HG03575 (cell line): ENCODE results near the gene SFXN5.

ENCODE experiments used
- ATAC-seq: cut with Tn5 transposase; IDR thresholded peaks from one replicate; pipeline ENCODE4 v1.9.1; 2021; ENCODE audit not compliant: unreplicated experiment, insufficient number of reproducible peaks, low FRiP score; ENCODE audit errors: extremely low read depth

SFXN5 gene

DNA sequence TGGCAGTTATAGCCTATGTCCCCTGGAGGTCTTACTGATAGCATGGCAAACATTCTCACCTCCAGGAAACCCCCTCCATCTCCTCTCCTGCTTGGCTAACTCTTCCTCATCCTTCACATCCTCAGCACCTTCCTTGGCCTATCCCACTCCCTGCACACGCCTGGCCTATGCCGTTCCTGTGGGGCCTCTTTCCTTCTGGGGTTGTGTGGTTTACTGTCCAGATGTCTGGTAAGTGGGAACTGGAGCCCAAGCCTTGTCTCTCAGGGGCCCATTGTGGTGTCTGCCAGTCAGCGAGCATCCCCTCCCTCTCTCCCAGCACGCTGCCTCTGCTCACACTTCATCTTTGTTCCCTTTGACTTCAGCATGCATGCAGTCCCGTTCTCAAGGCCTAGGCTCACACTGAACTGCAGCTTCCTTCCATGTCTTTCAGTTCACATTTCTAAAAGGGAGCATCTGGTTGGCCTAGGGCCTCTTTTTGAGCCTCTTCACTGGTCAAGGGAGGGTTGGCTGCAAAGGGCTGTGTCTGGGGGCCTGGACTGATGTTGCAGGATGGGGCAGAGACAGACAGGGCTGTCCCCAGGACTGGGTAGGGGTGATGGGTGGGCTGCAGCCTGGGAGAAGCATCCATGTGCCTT lies 171.2 kb downstream of the SFXN5 start:
- ATAC-seq: no peak

- ATAC-seq: no peak
These were observed 173.0 kb downstream of the SFXN5 start for GRCh38 chr2:72898585-72898906.

- ATAC-seq: no peak
These were observed 173.5 kb downstream of the SFXN5 start for GRCh38 chr2:72897785-72898584.

DNA sequence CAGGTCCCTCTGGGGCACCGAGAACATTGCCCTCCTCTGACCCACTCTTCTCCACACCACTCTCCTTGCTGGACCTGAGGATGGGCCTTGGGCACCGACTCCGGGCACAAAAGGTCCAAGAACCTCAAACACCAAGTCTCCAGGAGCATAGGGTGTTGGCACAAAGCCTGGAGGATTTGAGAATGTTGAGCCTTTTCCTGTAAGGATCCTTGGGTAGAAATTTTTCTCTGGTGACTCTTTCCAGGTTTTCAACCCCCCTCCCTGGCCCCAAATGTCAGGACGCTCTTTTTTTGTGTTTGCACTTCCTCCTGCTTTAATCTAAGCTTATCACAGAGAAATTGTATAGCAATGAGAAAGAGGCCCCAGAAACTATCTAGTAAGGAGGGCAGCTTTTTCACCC lies 175.1 kb downstream of the SFXN5 start:
- ATAC-seq: no peak

DNA sequence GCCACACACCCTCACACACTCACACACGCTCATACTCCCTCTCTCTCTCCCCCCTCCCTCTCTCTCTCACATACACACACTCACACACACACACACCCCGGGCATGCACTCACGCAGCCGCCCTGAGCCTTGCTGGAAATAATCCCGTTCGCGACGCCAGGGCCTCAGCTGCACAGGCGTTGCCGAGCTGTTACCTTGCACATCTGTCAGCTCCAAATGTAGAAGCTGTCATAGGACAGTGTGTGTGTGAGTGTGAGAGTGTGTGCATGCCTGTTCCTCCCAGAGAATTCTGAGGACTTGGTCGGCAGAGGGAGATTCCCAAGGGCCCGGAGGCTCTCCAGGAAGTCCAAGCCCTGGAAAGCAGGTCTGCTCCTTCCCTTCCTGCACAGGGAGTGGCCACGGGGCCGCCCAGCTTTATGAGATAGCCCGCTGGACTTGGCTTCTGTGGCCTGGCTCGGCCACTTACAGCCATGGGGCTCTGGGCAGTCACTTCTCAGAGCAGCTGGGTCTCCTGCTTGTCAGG lies 175.7 kb downstream of the SFXN5 start:
- ATAC-seq: no peak

GRCh38 chr2:72895154-72895553 lies 176.4 kb downstream of the SFXN5 start:
- ATAC-seq: no peak

DNA sequence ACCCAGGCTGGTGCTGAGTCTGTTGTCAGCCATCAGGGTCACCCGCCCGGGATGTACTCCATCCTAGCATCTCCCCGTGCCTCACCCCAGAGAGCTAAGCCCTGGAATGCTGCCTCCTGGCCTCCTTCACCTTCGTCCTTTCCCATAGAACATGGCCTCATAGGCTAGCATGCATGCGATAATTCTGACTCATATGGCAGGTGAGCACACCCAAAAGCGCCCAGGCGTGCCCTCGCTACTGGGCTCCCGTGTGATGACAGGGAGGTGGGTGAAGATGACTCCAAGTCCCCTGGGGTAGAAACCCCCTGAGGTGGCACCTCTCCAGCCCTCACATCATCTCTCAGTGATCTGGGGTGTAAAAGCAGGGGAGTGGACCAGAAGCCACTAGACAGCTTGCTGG lies 177.0 kb downstream of the SFXN5 start:
- ATAC-seq: no peak

GRCh38 chr2:72893594-72894319 lies 177.8 kb downstream of the SFXN5 start:
- no peak for ATAC-seq

DNA sequence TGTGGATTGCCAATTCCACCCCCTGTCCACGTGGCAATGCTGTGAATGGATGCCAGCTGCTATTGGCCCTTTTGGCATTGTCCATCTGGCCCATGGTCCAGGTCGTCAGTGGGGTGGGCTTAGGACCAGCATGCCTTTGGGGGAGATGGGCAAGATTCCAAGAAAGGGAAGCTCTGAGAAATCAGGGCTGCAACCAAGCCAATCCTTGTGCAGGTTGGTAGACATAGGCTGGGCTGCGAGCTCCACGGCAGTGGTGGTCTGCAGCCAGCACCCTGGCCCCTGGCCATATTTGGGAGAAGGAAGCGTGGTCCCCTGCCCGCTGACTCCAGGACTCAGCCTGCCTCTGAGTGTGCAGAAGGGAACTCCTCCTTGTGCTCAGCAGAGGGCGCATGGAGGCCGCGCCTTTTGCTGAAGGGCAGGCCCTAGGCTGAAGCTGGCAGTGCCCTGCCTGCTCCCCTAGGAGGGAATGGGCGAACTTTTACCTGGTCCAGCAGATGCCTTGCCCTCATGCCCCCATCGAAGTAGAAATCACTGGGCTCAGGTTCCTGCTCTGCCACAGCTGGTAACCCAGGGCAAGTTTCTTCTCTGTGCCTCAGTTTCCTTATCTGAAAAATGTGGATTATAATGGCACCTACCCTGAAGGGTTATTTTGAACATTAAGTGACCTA lies 178.9 kb downstream of the SFXN5 start:
- ATAC-seq: no peak
